Posterior vena cava (tissue), 2 donors: ENCODE measurements around the gene UBE2QL1. TPM values are rescaled to one million over a fixed set of nuclear protein-coding genes. Genes with fewer than 3 reads are reported as not detected.

Experiments used
- DNase-seq: peaks from one replicate; pipeline ENCODE4 v3.0.0-alpha.2; 2020; ENCODE audit warnings: low spot score
- intact Hi-C, 2 donors: fragments of 100-400 bp; cut with DNase I; formaldehyde crosslinking; loops; one replicate each; pipeline versions ENCODE4 v1.14.1 to v1.14.2; 2022 to 2023
- long read RNA-seq, 2 donors: library from polyadenylated mRNA; unstranded; transcript quantifications; one replicate each; pipeline ENCODE4 v2.0.0, GENCODE V29; 2020 to 2021
- total RNA-seq, 2 donors: library from RNA; stranded (reverse); fragmentation: NEBNext Ultra II Directional; extraction: Animal tissue kit (Norgen Biotek cat#: 25700); gene quantifications; one replicate each; pipeline ENCODE4 v1.2.1, GENCODE V29; 2021
- donor health status: DM: yes; HTN: yes; CAD: no.
- donor health status: DM: yes; HTN: yes; CAD: no.

The UBE2QL1 gene, protein sequence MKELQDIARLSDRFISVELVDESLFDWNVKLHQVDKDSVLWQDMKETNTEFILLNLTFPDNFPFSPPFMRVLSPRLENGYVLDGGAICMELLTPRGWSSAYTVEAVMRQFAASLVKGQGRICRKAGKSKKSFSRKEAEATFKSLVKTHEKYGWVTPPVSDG
- total RNA-seq, result 1 to 10 TPM; 3.3 to 5.8 TPM
- long read RNA-seq, donor 1, full-length matches to known transcripts, result 3 of 3 reads
- long read RNA-seq, donor 1, partial matches to known transcripts, result 0 of 3 reads
- long read RNA-seq, donor 1, other reads (novel, unspliced or antisense), result 0 of 3 reads
- long read RNA-seq, donor 2, full-length matches to known transcripts, result 10 of 11 reads
- long read RNA-seq, donor 2, partial matches to known transcripts, result 0 of 11 reads
- long read RNA-seq, donor 2, other reads (novel, unspliced or antisense), result 1 of 11 reads

DNA sequence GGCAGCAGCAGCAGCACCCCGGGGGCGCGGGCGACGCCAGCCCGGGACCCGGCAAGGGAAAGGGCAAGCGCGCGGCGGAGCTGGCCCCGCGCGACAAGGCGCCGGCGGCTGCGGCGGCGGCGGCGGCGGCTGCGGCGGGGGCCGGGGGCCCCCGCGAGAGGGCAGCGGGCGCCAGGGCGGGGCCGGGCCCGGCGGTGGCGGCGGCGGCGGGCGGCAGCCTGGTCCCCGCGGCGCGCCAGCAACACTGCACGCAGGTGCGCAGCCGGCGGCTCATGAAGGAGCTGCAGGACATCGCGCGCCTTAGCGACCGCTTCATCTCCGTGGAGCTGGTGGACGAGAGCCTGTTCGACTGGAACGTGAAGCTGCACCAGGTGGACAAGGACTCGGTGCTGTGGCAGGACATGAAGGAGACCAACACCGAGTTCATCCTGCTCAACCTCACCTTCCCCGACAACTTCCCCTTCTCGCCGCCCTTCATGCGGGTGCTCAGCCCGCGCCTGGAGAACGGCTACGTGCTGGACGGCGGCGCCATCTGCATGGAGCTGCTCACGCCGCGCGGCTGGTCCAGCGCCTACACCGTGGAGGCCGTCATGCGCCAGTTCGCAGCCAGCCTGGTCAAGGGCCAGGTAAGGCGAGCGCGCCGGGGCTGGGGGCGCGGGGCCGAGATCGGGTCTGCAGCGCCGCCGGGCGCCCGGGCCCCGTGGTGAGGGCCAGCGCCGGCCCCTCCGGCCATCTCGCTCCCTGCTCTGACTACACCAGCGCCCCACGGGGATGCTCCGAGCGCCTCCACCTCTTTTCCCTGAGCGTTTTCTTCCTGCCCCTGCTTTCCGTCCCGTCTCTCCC, at the start of gene UBE2QL1:
Gene UBE2QL1 (plus strand): TSS at position 238 of the 843 bp plus-strand sequence. CDS start 35 bp downstream, at position 273.
- intact Hi-C loops, result loop anchor here (2.0 to 10.0 kb wide), 2 partner anchors 944 to 954 kb away; no protein-coding TSS in a partner anchor

GRCh38 chr5:6399980-6400910, 48.4 kb upstream of the UBE2QL1 start:
- intact Hi-C loops, result no loop called here
- no peak for DNase-seq

More for the DNA sequence above, at the start of gene UBE2QL1:
- DNase-seq, result no peak

- no peak for DNase-seq
Measured at GRCh38 chr5:6401410-6401809, 47.2 kb upstream of the UBE2QL1 start.

DNA sequence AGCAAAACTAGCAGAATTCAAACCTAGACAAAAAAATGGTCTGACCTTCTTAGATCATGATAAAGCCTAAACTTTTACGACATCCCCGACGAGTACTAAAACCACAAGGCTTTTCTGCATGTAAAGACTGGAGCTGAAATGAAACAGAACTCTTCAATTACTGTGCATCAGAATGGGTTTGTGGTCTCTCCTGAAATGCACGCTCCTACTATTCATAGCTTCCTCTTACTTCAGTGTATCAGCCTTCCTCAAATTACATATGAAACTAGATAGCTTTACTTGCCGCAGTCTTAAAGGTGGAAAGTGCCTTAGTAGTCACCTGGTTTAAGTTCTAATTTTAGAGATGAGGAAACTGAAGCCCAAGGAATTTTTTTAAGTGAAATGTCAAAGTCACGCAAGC, 45.7 kb upstream of the UBE2QL1 start:
- intact Hi-C loops, result no loop called here
- no peak for DNase-seq

More at GRCh38 chr5:6401410-6401809, 47.2 kb upstream of the UBE2QL1 start:
- intact Hi-C loops, result no loop called here

DNA sequence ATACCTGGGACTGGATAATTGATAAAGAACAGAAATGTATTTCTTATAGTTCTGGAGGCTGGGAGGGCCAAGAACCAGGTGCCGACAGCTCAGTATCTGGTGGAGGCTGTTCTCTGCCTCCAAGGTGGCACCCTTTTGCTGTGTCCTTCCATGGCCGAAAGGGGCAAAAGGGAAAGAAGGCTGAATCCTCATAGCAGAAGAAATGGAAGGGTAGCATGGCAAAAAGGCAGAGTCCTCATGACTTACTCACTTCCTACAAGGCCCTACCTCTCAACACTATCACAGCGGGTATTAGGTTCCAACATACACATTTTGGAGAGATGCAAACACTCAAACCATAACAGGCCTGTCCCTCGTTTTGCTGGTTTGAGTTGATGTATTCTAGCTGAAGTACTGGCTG, 45.2 kb upstream of the UBE2QL1 start:
- no peak for DNase-seq
- intact Hi-C loops, result no loop called here

- intact Hi-C loops, result no loop called here
- no peak for DNase-seq
Measured at GRCh38 chr5:6404129-6404528, 44.5 kb upstream of the UBE2QL1 start.

DNA sequence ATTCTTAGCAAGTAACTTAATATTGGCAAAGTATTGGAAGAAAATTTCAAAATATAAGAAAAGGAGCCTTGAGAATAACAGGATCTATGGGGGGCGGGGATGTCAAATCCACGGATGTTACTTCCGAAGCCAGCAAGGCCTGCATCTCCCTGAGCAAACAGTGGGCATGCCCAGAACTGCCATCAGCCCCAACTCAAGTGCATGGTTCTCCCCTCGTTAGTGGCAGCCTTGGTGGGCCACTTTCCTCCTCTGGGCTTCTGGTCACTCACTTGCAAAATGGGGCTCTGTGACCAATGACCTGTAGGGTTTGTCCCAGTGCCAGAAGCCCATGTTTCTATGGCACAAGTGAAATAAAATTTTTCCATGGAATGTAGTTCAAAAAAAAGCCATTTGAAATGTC, 43.1 kb upstream of the UBE2QL1 start:
- no peak for DNase-seq
- intact Hi-C loops, result no loop called here

GRCh38 chr5:6407558-6408259, 41.0 kb upstream of the UBE2QL1 start:
- no peak for DNase-seq
- intact Hi-C loops, result no loop called here

DNA sequence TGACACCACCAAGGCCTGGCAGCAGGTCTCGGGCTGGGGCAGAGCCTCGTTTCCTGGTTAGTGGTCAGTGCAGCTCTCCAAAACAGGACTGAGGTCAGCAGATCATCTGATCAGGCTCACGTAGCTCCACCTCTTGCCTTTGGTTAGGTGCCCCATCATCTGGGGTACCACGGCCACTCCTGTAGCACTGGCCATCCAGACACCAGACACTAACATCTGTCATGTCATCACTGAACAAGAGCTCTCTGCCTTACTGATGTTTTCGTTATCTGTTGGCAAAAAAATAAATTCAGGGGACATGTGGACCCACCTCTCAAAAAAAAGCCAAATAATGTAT, 40.4 kb upstream of the UBE2QL1 start:
- intact Hi-C loops, result no loop called here
- DNase-seq, result no peak

DNA sequence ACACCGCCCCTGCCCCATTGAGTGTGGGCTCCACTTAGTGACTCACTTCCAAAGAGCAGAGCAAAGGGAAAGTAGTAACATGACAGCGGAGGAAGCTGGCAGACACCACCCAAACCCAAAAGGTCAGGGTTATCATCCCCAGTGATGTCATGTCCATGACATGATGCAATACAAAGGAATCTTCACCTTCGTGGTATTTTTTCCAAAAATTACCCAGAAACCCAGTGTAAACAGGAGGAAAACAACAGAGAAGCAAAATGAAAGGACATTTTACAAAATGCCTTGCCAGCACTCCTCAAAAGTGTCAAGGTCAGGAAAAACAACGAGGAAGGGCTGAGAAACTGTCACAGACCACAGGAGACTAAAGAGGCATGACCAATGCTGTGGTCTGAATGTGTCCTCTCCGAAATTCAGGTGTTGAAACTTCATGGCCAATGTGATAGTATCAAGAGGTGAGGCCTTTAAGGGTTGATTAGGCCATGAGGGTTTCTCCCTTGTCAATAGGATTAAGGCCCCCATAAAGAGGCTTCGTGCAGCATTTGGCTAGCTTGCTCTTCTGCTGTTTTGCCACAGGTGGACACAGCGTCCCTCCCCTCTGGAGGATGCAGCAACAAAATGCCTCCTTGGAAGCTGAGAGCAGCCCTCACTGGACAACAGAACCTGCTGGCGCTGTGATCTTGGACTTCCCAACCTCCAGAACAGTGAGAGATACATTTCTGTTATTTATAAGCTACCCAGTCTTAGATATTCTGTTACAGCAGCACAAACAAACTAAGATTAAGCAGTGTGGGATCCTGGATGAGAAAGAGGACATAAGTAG, 39.8 kb upstream of the UBE2QL1 start:
- no peak for DNase-seq
- intact Hi-C loops, result no loop called here

GRCh38 chr5:6410421-6410820, 38.2 kb upstream of the UBE2QL1 start:
- intact Hi-C loops, result loop anchor here in 1 of 2 donors (10.0 kb wide), 1 partner anchor 1154 kb away; no protein-coding TSS in a partner anchor
- no peak for DNase-seq

GRCh38 chr5:6411141-6411540, 37.5 kb upstream of the UBE2QL1 start:
- intact Hi-C loops, result loop anchor here in 1 of 2 donors (10.0 kb wide), 1 partner anchor 1154 kb away; no protein-coding TSS in a partner anchor
- DNase-seq, result no peak

DNA sequence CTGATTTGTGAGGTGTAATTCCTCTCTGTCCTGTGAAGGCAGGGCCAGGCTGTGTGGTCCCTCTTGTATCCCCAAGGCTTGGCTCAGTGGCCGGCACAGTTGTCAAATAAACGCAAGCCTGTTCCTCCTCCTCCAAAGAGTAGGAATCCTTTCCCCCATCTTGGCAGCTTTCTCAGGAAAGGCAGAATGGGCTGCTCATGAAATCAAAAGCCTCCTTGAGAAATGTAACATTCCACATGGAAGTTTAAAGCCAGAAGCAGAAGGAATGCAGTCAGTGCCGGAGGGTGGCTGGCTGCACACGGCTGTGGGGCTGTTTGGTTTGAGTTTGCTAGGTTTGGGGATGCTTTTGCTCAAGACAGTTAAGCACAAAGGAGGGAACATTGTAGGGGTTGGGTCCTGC, 35.8 kb upstream of the UBE2QL1 start:
- no peak for DNase-seq

GRCh38 chr5:6417657-6418056, 31.0 kb upstream of the UBE2QL1 start:
- DNase-seq, result no peak
- intact Hi-C loops, result loop anchor here in 1 of 2 donors (10.0 kb wide), 1 partner anchor 1147 kb away; no protein-coding TSS in a partner anchor

More for the DNA sequence above, 35.8 kb upstream of the UBE2QL1 start:
- intact Hi-C loops, result loop anchor here in 1 of 2 donors (10.0 kb wide), 1 partner anchor 1152 kb away; no protein-coding TSS in a partner anchor

- no peak for DNase-seq
- intact Hi-C loops, result loop anchor here in 1 of 2 donors (10.0 kb wide), 1 partner anchor 1146 kb away; no protein-coding TSS in a partner anchor
Measured at GRCh38 chr5:6418679-6419276, 29.9 kb upstream of the UBE2QL1 start.

- no peak for DNase-seq
- intact Hi-C loops, result loop anchor here in 1 of 2 donors (10.0 kb wide), 1 partner anchor 1145 kb away; no protein-coding TSS in a partner anchor
Measured at GRCh38 chr5:6419340-6419852, 29.3 kb upstream of the UBE2QL1 start.
